Measurements from ENCODE around the gene LMF1. TPM values are rescaled to one million over a fixed set of nuclear protein-coding genes. Genes with fewer than 3 reads are reported as not detected.
"Not testable (repeated sequence)": the region's sequence is repeated elsewhere in the genome, so short reads cannot be mapped to it uniquely, and the experiment has no call there.

Gene LMF1
- polyA plus RNA-seq, 3 donors = 17.9 to 26.7 (median 22.0) TPM

DNA sequence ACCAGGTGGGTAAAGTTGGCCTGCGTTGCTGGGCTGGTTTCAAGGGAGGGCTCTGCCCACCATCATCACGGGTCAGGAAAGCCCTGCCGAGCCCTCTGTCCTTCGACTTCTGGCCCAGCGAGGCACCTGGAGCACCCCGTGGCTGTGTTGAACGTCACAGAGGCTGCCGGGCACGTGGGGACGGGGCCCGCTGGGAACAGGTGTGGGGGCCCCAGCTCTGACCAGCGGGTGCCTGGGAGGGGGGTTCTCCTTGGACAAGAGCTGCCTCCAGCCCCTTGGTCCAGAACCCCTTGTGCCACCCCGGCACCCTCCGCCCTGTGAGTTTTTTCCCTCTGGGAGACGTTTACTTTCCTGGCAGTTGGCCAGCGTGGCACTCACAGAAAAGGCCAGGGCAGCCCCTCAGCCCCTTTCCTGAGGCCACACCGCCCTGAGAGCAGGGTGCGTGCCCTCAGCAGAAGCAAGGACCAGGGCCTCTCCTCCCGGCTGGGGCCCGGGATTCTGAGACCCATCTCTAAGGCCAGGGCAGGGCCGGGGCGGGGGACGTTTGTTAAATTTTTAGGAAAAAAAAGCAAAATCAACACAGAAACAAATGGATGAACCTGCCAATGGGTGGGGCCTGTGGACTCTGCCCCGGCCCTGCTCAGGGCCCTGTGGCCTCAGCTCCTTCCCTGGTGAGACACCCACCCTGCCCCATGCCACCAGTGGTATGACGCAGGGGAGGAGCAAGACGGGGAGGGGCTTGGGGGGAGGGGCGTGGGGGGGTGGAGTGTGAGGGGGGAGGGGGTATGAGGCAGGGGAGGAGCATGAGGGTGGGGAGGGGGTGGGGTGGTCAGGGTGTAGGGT is 139.0 kb downstream of the LMF1 start:
- no peak for DNase-seq

DNA sequence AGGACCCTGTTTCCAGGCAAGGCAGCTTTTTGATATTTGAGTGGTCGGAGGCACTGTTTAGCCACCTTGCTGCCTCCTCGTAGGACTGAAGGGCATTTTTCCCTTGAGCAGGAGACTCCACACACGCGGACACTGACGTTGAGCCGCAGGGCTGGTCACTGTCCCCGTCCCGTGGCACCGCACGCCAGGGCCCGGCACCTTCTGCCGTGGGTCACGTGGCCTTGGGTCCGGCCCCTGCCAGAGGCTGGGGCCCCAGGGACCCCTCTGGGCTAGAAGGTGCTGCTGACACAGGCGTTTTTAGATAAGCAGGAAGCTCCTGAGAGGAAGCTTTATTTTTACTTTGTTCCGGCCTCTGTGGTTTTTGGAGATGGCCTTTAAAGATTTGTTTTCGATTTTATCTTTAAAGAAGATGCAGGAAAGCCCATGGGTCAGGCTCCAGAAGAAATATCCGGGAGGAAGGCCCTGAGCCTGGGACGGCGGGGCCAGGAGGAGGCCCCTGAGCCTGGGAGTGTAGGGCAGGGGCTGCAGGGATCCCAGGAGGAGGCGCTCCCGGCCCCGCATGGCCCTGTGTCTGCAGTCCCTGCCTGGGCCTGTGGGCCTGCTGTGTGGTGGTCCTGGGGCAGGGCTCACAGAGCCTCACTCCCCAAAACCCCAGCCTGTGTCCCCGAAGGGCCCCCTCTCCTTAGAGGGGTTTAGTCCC is 139.8 kb downstream of the LMF1 start:
- no peak for DNase-seq

DNA sequence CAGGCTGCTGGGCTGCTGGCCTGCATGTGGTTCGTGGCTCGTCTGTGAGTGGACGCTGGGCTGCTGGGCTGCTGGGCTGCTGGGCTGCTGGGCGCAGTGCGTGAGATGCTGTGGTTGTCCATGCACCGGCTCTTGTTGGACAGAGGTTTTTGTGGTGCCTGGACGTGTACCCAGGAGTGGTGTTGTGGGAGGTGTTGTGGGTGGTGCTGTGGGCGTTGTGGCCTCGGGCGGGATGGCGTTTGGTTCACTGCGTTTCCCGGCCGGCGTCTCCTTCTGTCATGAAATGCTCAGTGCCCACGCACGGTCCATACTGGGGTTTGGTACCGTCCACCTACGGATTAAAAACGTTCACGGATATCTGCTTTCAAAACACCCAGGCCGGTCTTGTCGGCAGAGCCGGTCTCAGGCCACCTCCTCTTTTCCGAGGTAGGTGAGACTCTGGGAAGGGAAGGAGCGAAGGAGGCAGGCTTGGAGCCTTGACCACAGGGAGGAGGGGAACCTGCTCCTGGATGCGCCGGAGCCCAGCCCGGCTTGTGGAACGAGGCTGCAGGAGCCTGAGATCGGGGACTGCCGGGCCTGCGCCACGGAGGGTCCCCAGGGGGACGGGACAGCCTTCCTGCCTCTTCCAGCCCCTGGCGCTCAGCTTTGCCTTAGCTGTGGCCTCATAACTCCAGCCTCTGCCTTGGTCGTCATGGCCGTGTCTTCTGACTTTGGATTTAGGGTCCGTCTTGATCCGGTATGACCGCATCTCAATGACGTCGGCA is 140.5 kb downstream of the LMF1 start:
- no peak for DNase-seq

DNA sequence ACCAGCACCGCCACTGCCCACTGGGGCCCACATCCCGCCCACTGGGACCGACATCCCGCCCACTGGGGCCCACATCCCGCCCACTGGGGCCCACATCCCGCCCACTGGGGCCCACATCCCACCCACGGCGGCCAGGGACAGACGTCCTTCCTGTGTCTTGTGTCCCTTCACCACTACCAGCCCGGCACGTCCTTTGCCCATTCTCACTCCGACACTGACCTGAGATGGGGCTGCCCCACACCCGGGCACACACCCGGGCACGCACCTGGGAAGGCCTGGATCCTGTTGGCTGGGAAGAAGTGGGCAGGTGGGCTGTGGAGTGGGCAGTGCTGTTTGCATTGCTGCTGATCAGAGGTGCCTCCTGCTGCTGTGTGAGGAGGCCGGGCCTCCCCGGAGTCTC is 141.9 kb downstream of the LMF1 start:
- DNase-seq = no peak

DNA sequence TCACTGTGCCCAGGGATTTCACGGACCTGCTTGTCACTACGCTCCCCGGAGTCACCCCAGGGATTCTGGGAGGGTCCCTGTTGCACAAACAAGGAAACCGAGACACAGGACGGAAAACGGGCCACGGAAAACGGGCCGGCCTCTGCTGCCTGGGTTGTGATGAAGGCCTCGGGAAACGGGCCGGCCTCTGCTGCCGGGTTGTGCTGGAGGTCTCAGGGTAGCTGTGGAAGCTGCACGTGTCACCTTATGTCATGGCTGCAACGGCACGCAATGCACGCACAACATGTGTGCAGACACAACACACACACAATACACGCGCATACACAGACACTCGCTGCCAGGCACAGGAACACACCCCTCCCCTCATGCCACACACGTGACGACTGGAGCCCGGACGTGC is 143.3 kb downstream of the LMF1 start:
- no peak for DNase-seq

DNA sequence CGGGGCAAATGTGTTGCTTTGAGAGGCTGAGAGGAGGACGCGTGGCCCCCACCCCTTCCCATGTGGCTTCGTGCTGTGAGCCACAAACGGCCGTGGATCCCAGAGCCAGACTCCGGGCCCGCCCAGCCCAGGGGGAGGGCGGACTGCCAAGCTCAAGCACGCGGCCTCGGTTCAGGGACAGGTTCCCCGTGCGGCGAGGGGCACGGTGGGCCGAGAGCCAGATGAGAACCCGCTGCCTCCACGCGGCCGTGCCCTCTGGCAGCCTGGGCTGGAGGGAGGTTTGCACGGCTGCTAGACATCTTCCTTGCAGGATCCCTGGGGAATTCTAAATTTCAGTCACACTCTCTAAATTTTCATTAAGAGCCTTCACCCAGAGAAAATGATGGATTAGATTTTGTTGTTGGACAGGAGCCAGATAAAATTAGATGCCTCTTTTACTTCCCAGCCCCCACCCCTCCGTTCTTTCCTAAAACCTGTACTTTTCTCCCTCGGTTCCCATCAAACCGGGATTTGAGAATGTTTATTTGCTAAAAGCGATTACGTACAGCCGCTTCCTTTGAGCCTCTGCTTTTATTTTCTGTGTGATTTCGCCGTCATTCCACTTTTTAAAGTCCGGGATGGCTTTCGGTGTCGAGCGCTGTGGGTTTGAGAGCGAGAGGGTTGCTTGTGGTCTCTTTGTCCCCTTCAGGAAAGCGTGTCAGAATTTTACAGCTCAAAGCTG is 145.3 kb downstream of the LMF1 start:
- DNase-seq = no peak

DNA sequence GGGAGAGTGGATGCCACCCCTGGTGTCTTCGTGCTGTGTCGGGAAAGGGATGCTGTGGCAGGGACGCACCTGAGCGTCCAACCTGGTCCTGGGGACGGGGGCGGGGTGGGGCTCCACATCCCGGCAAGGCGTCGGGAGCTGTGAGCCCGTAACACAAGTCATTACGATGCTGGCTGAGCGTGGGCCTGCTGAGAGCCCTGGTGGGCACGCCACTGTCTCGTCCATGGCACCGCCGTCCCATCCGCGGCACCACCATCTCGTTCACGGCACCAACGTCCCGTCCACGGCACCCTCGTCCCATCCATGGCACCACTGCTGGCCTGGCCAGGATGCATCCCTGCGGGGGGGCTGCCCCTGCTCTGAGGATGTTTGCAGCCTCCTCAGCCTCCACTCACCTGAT is 146.2 kb downstream of the LMF1 start:
- DNase-seq = no peak

DNA sequence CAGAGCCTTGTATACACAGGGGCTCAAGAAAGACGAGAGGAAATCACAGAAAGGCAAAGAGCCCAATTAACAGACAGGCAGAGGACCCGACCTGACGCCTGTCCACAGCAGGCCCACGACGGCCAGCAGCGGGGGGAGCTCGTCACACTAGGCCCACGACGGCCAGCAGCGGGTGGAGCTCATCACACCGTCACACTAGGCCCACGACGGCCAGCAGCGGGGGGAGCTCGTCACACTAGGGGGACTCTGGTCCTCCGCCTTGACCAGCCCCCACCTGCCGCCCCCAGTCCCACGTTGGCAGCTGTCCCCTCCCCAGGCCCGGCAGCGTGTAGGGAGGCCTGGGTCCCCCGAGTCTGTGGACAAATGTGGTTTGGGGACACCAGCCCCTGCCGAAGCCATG is 146.6 kb downstream of the LMF1 start:
- no peak for DNase-seq

DNA sequence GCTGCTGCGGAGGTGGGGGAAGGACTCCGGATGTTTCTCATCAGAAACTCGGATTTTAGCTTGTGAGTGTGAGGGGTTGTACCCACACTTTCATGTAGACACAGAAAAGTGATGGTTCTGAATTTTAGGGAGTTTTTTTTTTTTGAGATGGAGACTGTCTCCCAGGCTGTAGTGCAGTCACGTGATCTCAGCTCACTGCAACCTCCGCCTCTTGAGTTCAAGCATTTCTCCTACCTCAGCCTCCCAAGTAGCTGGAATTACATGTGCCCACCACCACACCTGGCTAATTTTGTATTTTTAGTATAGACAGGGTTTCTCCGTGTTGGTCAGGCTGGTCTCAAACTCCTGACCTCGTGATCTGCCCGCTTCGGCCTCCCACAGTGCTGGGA is 147.9 kb downstream of the LMF1 start:
- no peak for DNase-seq

DNA sequence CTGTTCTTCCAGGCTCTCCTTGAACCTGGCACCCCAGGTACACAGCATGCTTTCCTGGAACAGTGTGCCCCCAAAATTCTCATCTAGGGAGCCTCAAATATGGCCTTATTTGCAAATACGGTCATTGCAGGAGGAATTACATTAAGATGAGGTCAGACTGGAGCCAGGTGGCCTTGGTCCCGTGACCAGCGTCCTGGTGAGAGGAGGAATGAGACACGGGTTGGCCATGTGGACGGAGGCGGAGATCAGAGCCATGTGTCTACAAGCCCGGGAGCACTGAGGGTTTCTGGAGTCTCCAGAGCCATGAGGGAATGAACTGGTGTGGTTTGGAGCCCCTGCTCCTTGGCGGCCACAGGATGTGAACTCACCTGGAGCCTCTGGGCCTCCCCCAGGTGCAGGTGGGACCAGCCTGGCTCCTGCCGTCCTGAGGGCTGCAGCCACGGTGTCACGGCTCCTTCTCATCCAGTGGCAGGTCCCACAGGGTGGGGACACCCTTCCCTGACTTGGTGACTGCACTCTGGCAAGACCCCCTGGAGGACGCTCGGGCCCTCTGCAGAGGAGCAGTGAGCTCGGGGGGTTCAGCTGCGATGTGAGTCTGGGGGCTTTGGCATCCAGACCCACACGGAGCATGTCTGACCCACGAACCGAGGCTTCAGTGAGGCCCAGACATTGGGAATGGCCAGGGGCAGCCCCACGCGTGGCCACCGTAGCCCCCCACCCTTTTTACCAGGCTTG is 148.4 kb downstream of the LMF1 start:
- no peak for DNase-seq

DNA sequence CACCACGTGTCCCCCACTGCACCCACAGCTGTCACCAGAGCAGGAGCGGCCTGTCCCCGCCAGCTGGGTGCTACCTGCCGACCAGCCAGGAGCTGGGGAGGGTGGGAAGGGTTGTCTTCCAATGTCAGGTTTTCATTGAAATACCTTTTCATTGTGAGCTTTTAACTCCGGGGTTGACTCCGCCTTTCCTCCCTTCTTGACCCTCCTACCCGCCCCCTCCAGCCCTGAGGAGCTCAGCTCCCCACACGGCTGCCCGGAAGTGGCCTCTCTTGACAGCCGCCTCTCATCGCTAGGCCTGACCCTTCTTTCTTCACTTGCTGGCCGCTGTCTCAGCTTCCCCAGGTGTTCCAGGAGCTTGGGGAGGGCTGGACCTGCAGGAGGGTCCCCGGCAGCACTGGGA is 149.0 kb downstream of the LMF1 start:
- no peak for DNase-seq

DNA sequence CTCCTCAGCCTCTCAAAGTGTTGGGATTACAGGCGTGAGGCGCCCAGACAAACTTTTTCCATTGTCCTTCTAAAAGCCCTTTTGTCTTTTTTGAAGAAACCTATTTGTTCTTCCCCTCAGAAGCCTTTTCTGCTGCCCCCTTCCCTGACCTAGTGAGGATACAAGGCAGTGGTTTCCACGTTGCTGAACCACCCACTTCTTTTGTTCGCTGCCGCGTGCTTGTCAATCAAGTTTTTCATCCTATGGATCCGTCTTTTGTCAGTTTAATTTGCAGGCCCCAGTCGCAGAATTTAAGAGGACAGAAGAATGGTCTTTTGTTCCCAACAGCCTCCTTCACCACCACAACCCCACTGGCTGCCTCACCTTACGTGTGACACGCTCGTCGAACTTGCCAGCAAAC is 150.0 kb downstream of the LMF1 start:
- DNase-seq = no peak

DNA sequence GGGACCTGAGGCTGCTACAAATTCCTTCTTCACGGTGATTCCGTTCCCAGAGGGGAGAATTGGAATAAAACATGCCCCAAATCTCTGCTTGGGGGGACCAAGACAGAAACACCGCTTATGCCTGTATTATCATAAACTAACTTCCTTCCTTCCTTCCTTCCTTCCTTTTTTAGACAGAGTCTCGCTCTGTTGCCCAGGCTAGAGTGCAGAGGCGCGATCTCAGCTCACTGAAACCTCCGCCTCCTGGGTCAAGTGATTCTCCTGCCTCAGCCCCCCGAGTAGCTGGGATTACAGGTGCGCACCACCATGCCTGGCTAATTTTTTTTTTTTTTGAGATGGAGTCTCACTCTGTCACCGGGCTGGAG is 150.8 kb downstream of the LMF1 start:
- DNase-seq = not testable (repeated sequence)

DNA sequence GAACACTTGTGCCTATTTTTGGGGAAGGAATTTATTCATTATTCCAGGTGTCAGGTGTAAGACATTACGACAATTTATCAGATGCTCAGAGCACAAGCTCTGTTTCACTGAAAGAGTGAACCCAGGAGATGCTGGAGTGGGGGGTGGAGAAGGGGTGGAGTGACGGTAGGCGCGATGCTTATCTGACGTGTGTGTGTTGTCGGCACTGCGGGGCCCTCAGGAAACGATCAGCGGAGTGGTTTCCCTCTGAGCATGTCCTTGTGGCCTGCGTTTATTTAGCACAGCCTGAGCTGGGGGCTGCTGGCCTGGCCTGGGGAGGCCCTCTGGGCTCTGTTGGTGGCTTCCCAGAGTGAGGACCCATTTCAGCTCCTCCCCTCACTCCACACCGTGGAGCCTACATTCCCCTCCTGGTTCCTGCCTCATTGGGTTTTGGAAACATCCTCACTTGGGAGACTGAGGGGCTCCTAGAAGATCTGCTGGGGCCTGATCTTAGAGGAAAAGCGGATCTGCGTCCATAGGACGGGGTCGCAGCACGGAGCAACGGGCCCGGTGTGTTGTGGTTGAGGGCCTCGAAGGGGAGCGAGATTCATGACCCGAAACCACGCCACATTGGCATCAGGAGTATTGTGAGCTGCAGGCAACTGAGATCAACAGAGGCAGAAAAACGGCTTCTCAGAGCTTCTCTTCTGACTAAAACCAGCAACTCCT is 151.3 kb downstream of the LMF1 start:
- DNase-seq = no peak

DNA sequence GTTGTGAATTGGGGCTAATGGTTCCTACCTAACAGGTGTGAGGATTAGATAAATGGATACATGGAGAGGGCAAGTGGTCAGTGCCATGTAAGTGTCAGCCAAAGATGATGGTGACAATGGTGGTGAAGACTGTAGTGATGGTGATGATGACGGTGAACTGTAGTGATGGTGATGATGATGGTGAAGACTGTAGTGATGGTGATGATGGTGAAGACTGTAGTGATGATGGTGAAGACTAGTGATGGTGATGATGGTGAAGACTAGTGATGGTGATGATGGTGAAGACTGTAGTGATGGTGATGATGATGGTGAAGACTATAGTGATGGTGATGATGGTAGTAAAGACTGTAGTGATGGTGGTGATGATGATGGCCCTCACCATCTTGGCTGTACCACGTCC is 152.2 kb downstream of the LMF1 start:
- DNase-seq = no peak

DNA sequence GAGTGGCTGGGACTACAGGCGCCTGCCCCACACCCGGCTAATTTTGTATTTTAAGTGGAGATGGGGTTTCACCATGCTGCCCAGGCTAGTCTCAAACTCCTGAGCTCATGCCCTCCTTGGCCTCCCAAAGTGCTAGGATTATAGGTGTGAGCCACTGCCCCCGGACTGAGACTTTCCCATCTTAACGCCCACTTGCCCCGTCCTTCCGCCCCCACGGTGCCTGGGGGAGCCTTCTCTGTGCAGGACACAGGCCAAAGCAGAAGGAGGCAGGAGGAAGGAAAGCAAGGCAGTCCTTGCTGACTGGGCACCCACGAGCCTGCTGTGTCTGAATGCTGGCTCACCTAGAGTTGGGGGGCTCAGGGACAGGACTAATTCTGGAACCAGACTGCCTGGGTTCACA is 152.7 kb downstream of the LMF1 start:
- no peak for DNase-seq

DNA sequence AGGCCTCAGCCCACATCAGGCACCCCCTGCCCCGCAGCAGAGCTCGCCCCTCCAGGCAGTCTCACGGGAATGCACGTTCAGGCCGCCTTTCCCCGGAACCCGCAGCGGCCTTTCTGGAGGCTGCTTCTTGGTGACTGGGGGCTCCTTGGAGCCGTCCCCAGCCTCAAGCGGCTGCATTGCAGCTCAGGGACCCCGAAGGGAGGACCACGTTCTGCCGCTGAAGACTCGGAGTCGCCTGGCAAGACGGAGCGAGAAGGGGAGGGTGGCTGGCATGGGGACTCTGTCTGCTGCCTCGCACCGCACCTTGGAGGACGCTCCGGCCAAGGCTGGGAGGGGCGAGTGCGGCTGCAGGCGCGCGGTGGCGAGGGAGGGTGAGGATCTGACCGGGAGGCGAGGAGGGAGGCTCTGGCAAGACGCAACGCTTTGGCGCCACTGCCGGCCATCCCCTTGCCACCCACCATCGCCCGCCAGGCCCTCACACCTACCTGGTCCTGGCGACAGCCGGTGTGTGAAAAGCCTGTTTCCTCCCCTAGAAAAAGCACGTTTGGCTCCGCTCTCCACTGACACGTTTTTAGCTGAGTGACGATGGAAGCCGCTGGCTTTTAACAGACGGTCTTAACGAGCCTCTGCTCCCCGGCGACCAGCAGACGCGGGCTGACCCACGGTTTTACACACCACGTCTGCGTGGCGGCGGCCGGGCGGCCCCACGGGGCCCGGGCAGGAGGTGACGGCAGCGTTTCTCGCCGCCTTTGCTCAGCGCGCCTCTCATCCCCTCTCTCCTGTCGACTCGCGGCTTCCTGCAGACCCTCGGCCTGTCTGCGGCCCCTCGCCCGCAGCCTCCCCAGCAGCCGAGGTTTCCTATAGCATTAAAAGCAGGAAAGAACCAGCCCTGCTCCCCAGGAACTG is 153.5 kb downstream of the LMF1 start:
- no peak for DNase-seq

DNA sequence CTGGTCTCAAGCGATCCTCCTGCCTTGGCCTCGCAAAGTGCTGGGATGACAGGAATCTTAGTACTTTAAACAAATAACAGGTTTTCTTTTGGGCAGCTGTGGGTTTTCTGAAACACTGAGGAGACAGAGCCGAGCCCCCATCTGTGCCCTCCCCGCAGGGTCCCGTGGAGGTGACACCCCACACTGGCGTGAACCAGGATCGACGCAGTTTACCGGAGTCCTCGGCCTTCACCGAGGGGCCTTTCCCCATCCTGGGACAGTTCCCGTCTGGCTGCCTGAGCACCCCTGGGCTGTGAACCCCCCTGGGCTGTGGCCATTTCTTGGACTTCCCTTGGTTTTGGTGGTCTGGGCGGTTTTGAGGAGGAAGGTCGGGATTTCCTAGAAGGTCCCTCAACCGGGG is 154.9 kb downstream of the LMF1 start:
- no peak for DNase-seq

DNA sequence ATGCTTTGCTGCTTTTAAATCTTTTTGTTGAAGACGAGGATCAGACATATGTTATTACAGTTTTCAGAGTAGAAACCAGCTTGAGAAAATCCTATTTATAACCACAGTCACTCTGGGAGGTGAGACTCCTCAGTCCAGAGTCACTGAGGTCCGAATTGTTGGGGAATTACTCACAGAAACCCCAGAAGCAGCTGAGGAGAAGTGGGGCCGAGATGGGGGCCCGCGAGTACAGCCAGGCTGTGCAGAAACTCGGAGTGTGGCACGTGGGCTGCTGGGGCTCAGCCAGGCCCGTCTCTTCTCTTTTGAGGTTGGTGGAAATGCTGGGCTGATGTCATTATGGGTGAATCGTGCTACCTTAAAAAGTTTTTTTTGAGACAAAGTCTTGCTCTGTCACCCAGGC is 155.8 kb downstream of the LMF1 start:
- DNase-seq = no peak

DNA sequence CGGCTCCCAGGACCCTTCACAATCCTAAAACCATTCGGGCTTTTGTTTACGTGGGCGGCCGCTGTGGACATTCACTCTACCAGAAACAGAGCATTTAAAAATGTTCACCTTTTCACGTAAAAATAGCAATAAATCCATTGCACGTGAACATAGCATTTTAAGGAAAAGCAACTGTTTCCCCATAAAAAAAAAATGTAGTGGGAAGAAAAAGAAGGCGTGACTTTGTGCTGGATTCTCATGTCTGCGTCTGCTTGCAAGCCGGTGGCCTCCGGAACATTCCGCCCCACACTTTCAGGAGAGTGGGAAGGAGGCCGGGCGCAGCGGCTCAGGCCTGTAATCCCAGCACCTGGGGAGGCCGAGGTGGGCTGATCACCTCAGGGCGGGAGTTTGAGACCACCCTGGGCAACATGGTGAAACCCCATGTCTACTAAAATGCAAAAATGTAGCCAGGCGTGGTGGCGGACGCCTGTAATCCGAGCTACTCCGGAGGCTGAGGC is 156.8 kb downstream of the LMF1 start:
- no peak for DNase-seq

All from renal pelvis (tissue), 4 donors.